NB4 (cell line): Measurements from ENCODE around the gene PTMA.

ENCODE experiments used
- DNase-seq: peaks from one replicate; pipeline ENCODE4 v3.0.0; 2010; ENCODE audit warnings: low read depth
- H3K4me3 ChIP-seq: one replicate; pipeline ENCODE4 v1.5.1; 2011; ENCODE audit warnings: mild to moderate bottlenecking, low read depth, low read length, moderate library complexity
- MAX ChIP-seq: IDR thresholded peaks from 2 replicates; pipeline ENCODE4 v1.6.1; 2011; ENCODE audit warnings: low read depth, low read length
- MYC ChIP-seq: IDR thresholded peaks from 2 replicates; pipeline ENCODE4 v1.6.1; 2011; ENCODE audit warnings: low read depth, low read length
- POLR2A ChIP-seq: IDR thresholded peaks from 2 replicates; pipeline ENCODE4 v1.6.1; 2011; ENCODE audit warnings: mild to moderate bottlenecking; ENCODE audit not compliant: insufficient read length; ENCODE audit errors: extremely low read depth
- TF ChIP-seq, protein P1 (sequence below): IDR thresholded peaks from one replicate; pipeline ENCODE4 v1.5.1; 2012; ENCODE audit warnings: low read depth, low read length

Gene PTMA

DNA sequence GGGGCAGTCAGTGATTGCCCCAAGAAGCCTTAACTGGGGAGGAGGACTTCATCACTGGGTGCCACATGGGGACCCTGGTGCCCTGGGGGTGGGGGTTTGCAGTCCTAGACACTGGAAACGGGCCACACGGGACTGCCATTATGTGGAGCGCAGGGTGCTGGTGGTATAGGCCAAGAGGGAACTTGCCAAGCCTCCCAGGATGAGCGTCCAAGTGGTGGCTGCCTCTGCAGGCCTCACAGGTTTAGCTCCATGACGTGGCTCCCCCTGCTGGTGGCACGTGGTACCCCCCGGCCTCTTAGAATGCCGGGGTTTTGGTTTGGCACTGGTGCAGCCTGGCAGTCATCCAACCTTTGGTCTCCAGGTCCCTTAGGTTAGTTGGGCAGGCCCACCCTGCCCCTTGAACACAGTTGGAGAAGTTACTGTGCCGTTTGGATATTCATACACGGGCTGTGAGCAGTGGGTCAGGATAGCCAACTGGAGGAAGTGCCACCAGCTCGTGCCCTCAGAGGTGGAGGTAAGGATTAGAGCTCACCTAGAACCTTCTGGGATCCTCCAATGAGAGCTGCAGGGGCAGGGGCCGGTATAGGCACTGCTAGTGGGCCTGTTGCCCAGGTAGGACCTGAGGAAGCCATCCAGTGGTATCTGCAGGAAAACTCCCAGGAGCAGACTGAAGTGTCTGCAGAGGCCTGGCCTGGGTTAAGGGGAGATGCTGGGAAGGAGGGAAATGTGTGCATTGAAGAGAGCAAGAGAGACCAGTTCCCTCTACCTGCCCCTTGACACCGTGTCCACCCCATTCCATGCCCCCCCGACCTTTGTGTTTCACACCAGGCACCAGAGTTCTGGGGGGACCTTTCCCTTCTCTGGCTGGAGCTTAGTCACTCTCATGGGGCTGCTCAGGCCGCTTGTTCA lies 5.7 kb downstream of the PTMA start:
- DNase-seq = peak; percentile 95
- TF ChIP-seq POLR2A = peak; percentile 29
- peak; percentile 79 for TF ChIP-seq MYC
- TF ChIP-seq, protein P1, sequence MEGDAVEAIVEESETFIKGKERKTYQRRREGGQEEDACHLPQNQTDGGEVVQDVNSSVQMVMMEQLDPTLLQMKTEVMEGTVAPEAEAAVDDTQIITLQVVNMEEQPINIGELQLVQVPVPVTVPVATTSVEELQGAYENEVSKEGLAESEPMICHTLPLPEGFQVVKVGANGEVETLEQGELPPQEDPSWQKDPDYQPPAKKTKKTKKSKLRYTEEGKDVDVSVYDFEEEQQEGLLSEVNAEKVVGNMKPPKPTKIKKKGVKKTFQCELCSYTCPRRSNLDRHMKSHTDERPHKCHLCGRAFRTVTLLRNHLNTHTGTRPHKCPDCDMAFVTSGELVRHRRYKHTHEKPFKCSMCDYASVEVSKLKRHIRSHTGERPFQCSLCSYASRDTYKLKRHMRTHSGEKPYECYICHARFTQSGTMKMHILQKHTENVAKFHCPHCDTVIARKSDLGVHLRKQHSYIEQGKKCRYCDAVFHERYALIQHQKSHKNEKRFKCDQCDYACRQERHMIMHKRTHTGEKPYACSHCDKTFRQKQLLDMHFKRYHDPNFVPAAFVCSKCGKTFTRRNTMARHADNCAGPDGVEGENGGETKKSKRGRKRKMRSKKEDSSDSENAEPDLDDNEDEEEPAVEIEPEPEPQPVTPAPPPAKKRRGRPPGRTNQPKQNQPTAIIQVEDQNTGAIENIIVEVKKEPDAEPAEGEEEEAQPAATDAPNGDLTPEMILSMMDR = peak; percentile 96
- TF ChIP-seq MAX = peak; percentile 98
- H3K4me3 ChIP-seq = peak overlapping the region; percentile 17

DNA sequence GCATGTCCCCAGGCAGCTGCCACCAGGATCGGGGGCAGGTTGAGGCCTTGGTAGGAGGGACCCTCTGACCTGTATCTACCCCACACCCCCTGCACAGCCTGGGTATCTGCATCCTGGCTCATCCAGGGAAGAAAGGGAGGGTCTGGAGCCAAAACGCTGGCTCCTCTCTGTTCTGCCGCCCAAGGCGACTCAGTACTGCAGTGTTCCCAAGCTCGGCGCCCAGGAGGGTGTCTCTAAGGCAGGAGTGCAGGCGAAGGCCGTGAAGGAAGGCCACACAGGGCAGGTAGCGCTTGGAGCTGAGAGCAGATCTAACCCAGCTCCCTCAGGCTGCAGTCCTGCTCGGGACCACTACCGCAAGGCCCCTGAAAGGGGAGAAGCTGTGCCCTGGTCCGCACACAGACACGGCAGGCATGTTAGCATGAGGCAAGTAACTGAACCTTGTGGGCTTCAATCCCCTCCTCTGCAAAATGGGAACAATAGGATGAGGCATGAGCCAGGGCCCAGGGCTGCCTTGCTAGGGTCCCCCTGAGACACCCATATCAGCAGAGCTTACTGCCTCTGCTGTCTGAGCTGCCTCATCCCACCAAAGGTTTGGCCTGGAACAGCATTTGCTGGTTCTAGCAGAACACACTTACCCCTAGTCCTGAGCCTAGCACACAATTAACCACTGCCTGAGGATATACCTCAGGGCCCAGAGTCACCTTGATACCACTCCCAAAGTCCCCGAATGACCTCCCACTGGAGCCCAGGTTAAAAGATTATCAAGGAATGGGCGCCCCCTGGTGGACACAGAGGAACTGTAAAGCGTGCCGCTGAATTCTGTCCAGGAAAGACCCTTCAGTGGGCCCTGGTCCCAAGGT lies 6.5 kb downstream of the PTMA start:
- no peak for TF ChIP-seq MAX
- TF ChIP-seq, protein P1 = peak; percentile 79
- peak; percentile 87 for DNase-seq
- no peak overlapping the region for H3K4me3 ChIP-seq

- TF ChIP-seq POLR2A (no peak), MYC (no peak), MAX (no peak)
- TF ChIP-seq, protein P1 = no peak
- H3K4me3 ChIP-seq = no peak overlapping the region
Observed at GRCh38 chr2:231715499-231715837, 7.1 kb downstream of the PTMA start.

DNA sequence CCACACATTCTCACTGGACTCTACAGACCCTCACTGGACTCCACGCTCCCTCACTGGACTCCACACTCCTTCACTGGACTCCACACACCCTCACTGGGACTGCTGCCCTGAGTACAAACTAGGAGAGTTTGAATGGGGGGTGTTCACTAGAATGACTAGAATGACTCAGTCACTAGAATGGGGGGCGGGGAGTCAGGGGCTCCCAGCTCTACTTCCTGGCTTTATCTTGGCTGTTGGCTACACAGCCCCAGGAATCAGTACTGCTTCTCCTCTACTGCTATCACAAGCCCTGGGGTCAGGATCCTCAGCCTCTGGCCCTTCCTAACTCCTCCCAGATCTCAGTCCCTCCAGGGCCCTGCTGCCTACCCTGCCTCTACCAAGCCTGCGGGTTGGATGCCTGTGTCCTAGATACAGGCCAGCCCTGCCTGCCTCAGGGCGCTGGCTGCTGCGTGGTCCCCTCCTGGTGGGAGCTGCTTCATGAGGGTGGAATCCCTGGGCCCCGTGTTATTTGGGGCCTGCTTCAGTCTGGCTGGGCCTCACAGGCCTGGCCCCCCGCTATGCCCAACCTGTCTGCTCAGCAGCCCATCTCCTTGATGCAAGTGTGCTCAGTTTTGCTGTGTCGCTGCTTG lies 7.8 kb downstream of the PTMA start:
- H3K4me3 ChIP-seq = no peak overlapping the region
- TF ChIP-seq POLR2A (no peak), MAX (no peak), MYC (no peak)
- TF ChIP-seq, protein P1 = no peak
- DNase-seq = peak; percentile 57

More at GRCh38 chr2:231715499-231715837, 7.1 kb downstream of the PTMA start:
- no peak for DNase-seq

- no peak overlapping the region for H3K4me3 ChIP-seq
- TF ChIP-seq MAX (no peak), POLR2A (no peak), MYC (no peak; the same call in 1 of the 2 replicates)
- TF ChIP-seq, protein P1 = no peak
- DNase-seq = no peak
Observed at GRCh38 chr2:231716666-231717280, 8.4 kb downstream of the PTMA start.
